Forelimb muscle (tissue), 1 donor: ENCODE measurements around the gene MGP. TPM values are rescaled to one million over a fixed set of nuclear protein-coding genes. Genes with fewer than 3 reads are reported as not detected.

ENCODE experiments used
- polyA plus RNA-seq: library from polyadenylated mRNA; unstranded; fragments of 120-200 nt; gene quantifications from one replicate; pipeline ENCODE4 v1.2.1, GENCODE V29; 2013; ENCODE audit not compliant: insufficient read length

Gene MGP
- polyA plus RNA-seq, 1 donor, result 193 TPM

Other genes starting within 250 kb of the MGP start
- 0.16 TPM for gene GUCY2C, start 189.3 kb downstream of the MGP start, polyA plus RNA-seq
- 56.9 TPM for gene WBP11, start 82.4 kb downstream of the MGP start, polyA plus RNA-seq
- gene C12orf60, start 82.2 kb downstream of the MGP start, polyA plus RNA-seq, result 1.1 TPM
- gene SMCO3, start 71.7 kb downstream of the MGP start, polyA plus RNA-seq, result 0.13 TPM
- gene ART4, start 42.3 kb downstream of the MGP start, polyA plus RNA-seq, result 0.19 TPM
- 0.11 TPM for gene ERP27, start 52.7 kb upstream of the MGP start, polyA plus RNA-seq
- 32.3 TPM for gene ARHGDIB, start 75.7 kb upstream of the MGP start, polyA plus RNA-seq
- gene PDE6H, start 87.2 kb upstream of the MGP start, polyA plus RNA-seq, result not detected